HG02973 (cell line): Measurements from ENCODE around the gene ZNF75A.

Experiments
- ATAC-seq: cut with Tn5 transposase; IDR thresholded peaks from one replicate; pipeline ENCODE4 v1.9.1; 2021; ENCODE audit warnings: moderate library complexity; ENCODE audit not compliant: unreplicated experiment

ZNF75A gene

DNA sequence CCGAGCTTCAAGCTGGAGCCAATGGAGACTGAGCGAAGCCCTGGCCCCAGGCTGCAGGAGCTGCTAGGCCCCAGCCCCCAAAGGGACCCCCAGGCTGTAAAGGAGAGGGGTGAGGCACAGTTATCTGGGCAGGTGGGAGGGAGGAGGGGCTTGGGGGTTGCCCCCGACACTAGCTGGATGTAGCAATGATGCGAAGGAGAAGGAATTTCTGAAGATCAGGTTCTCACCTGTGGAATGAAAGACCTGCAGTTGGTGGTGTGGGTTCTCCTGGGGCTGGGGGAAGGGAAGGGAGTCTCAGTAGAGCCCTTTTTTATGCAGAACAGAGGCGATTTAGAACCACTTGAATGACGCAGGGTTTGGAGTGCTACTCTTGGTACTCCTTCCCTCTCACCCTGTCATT, 20.2 kb upstream of the ZNF75A start:
- no peak for ATAC-seq

DNA sequence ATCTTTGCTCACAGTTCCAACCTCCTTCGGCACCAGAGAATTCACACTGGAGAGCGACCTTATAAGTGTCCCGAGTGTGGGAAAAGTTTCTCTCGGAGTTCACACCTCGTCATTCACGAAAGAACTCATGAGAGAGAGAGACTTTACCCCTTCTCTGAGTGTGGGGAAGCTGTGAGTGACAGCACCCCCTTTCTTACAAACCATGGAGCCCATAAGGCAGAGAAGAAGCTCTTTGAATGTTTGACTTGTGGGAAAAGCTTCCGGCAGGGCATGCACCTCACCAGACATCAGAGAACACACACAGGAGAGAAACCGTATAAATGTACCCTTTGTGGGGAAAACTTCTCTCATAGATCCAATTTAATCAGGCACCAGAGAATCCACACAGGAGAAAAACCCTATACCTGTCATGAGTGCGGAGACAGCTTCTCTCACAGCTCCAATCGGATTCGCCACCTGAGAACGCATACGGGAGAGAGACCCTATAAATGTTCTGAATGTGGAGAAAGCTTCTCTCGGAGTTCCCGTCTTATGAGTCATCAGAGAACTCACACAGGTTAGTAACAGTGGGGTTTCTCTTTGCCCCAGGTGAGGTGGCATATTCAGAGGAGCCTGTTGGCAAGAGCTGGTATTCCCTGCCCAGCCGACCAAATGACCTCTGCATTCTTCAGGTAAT, 15.2 kb upstream of the ZNF75A start:
- ATAC-seq: no peak

DNA sequence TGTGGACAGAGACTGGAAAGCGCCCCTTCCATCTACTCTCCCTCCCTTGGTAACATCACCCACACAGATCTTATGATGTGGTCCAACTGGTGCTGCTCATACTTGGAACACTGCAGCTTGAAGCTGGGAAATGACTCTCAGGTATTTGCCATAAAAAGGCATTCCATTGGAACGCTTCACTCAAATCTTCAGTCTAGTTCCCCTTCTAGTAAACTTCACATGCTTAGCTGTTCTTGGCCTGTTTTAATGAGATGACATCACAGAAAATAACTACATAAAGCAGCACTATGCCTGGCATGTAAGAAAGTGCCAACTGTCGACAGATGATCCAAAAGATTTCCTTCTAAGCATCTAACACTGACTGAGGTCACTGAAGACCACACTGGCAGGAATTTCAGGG, 12.7 kb upstream of the ZNF75A start:
- no peak for ATAC-seq

DNA sequence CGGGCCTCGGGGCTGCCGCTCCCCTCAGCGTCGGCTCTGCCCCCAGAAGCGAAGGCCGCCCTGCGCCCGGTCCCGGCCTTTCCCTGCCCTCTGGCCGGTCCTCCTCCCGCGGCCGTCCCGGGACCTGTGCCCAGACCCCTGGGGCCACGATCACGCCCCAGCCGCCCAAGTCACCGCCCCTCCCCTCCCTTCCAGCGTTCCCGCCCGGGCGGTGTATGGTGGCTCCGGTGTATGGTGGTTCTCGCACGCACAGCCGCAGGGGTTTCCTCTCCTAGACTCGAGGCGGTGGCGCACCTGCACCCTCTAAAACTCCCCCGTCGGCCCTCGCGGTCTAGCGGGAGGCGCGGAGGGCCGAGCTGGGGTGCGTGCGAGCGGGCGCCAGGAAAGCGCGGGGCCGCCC, 10.1 kb upstream of the ZNF75A start:
- ATAC-seq: no peak

DNA sequence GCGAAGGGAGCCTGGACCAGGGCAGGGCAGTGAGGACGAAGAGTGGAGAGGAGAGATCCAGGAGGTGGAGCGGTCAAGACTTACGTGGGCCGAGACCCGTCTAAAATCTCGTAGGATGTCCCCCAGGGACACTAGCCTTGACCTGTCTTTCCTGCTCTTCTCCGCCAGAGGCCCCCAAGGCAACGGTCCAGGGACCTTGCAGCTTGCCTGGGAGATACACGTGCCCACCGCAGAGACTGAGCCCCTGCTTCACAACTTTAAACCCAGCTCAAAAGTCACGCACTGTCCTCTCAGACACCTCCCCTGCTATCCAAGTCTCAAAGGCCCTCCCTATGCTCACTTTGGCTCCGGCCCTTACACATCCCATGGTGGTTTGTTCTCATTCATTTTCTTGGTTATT, 9.5 kb upstream of the ZNF75A start:
- ATAC-seq: no peak

DNA sequence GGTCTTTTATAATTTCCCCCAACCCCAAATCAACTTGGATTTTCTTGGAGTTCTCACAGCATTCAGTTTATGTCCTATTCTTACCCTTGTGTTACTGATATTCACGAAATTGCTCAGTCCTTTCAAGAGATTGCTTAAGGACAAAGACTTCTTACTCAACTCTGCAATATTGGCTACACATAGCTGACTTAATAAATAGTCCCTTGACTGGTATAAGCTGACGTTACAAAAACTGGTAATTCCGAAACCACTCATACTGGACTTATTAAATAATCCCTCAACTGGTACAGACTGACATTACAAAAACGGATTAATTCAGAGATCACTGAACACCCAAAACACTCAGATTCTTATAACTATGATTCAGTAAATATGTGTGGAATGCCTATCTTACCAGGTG, 927 bp upstream of the ZNF75A start:
- ATAC-seq: no peak

DNA sequence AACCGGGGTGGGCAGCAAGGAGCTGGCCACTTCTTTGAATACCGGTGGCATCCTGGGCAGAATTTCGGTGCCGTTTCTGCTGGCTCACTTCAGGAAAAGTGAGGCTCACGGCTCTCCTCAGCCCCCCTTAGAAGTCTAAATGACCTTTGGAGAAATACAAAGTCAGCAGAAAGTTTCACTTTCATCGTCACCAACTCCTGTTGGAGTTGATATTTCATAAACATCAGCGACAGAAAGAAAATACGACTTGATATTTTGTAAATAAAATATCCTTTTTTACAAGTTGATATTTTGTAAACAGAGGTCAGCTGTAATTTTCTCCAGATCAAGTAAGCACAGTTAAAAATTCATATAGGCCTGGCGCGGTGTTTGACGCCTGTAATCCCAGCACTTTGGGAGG, 781 bp downstream of the ZNF75A start:
- ATAC-seq: no peak

DNA sequence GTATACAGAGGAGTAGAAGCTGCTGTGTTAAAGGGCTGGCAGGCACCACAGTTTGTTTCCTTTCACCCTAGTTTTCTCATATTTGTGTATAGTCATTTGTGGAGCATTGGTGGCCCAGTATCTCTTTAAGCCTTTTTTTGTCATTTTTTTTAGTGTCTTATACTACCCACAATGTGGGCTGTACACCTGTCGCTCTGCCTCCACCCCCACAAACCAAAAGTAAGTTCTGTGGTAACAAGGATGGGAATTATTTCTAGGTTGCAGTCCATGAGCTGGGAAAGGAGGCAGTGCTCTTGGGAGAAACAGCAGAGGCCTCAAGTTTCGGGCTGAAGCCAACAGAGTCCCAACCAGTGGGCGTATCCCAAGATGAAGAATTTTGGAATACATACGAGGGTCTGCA, 6.2 kb downstream of the ZNF75A start:
- no peak for ATAC-seq

DNA sequence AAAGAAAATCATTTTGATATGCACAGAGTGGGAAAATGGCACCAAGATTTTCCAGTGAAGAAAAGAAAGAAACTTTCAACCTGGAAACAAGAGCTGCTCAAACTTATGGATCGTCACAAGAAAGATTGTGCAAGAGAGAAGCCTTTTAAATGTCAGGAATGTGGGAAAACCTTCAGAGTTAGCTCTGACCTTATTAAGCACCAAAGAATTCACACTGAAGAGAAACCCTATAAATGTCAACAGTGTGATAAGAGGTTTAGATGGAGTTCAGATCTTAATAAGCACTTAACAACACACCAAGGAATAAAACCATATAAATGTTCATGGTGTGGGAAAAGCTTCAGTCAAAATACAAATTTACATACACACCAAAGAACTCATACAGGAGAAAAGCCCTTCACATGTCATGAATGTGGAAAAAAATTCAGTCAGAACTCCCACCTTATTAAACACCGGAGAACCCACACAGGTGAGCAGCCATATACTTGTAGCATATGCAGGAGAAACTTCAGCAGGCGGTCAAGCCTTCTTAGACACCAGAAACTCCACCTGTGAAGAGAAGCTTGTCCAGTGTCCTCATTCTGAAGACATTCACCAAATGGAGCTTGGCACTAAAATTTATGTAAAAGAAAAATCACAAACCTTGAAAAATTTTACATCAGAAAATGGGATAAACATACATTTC, 12.2 kb downstream of the ZNF75A start:
- ATAC-seq: no peak

DNA sequence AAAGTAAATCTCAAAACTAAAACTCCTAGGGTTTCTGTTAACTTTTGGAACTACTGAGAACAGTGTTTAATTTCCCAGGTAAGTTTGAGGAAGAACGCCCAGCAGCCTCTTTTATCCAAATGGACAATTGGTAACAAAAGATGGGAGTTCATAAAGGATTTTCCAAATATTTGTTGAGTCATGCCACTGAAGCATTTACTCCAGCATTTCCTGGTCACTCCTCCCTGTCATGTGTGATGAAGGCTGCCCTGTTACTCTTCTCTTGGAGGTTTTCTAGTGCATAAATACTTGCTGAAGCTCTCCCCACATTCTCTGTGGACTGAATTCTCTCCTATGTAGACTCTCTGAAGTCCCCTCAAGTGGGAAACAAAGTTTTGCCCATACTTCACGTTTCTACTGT, 16.5 kb downstream of the ZNF75A start:
- ATAC-seq: no peak

DNA sequence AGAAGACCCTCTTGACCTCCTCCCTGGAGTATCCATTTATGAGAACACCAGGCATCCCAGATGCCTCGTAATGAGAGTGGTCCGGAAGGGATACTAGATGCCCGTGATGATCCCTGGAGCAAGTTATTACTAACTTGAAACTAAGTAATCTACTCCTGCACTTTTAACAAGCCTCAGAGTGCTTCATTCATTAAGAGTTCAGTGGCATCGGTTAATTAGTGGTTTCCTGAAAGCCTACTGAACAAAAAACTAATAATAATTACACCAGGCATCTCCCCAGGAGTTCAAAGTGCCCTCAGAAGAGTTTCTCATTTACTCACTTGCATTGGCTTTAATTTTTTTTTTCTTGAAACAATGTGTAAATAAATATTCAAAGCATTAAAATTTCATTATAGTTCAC, 22.2 kb downstream of the ZNF75A start:
- ATAC-seq: no peak

DNA sequence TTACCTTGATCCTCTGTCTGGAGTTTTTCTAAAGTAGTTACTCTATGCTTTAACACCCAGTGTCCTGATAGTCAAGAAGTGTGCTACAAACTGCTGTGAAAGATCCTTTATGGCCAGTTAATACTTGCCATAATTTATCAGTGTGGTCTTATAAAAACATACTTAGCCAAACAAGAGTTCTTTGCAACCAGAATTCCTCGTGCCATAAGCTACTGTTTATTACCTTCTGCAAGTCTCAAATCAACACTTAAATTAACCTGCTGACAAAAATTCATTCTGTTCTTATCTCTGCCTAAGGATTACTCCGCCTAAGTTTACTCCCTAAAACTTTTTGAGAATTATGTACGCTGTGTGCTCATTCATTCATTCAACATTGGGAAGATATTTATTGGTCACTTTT, 22.8 kb downstream of the ZNF75A start:
- no peak for ATAC-seq

DNA sequence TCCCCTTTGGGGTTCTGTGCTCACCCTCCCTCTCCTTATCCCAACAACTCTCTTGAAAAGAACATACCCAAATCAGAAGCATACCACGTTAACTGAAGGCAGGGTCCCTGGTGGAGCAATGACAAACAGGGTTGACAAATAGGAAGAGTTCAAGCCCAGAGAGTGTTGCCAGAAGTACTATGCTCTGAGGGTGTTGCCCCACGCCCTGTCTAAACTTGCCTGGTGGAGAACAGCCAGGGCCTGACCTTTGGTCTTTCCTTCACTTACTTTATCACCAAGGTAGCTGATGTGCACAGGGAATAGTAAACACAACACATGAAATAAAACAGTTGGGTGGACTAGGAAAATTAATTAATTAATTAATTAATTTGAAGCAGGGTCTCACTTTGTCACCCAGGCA, 23.3 kb downstream of the ZNF75A start:
- ATAC-seq: no peak

DNA sequence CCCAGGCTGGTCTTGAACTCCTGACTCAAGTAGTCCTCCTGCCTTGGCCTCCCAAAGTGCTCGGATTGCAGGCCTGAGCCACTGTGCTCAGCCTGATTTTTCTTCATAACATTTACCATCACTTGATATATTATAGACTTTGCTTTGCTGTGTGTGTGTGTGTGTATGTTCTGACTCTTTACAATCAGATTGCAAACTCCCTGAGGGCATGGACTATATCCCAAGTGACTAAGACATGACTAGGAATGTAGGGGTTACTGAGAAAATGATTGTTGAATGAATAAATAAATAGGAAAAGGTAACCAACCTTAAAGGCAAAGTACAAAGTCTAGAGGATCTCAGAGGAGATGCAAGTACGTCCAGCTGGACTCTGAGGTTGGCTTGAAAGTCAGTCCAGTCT, 40.7 kb downstream of the ZNF75A start:
- ATAC-seq: no peak

DNA sequence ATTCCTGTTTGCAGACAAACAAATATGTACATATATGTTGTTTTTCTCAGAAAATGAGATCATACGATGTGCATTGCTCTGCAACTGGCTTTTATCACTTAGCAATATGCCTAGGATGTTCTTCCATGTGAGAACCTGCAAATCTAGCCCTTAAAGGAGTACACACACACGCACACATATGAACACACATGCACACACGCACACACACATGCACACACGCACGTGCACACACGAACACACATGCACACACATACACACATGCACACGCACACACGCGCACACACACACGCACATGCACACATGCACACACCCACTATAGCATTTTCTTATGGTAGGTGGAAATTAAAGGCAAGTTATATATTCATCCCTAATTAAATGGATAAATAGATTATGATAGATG, 42.3 kb downstream of the ZNF75A start:
- no peak for ATAC-seq

DNA sequence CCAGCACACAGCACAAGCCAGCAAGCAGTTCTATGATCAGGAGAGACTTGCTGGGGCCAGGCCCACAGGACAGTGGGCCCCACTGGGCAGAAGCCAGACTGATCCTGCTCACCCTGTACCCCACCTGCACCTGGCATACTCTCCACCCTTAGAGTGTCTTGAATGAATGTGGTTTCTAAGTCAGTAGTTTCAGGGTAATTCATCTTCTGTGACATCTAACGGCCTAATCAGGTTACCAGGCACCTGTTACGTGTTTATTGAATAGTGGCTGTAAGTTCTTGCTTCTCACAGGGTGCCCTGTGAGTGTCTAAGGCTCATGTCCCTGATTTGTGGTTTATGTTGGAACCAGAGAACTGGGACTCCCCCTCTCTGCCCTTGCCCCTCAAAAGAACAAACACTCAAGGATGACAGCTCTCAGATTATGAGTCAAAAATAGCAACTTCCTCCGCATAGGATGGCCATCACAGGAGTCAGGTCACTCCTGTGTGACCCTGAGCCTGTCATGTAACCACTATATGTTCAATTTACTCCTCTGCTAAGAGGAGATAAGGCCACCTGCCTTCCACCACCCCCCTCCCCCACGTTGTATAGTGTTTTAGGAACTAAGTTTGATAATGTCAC, 43.4 kb downstream of the ZNF75A start:
- ATAC-seq: no peak

DNA sequence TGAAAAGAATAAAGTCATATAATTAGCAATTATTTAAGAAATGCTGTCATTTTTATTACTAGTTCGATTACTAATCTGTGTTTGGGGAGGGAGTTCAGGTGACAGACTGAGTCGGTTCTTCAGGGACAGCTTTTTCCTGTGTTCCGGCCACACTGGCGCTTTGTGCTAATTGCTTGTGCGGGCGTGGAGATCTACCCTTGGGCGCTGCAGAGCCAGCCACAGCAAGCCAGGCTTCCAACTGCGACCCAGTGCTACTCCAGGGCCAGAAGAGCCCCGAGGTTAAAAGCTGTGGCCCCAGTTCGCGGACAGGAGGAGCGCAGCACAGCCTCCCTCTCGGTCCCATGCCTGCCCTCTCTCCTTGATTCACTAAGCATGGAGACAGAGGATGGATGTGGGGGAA, 43.9 kb downstream of the ZNF75A start:
- ATAC-seq: no peak

DNA sequence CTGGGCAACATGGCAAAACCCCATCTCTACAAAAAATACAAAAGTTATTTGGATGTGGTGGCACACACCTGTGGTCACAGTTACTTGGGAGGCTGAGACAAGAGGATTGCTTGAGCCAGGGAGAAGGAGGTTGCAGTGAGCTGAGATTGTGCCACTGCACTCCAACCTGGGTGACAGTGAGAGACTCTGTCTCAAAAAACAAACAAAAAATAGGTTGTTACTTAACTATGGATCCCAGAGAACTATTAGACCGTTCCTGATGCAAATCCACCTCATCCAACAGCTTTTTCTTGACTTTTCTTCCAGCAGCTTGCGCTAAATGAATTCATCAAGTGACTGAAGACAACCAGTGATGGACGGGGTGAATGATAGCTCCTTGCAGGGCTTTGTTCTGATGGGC, 50.3 kb downstream of the ZNF75A start, which contains the start of gene OR2C1:
TSS of gene OR2C1 (plus strand) at position 301 of the 400 bp plus-strand sequence. CDS start at position 353, 52 bp downstream.
- ATAC-seq: no peak

DNA sequence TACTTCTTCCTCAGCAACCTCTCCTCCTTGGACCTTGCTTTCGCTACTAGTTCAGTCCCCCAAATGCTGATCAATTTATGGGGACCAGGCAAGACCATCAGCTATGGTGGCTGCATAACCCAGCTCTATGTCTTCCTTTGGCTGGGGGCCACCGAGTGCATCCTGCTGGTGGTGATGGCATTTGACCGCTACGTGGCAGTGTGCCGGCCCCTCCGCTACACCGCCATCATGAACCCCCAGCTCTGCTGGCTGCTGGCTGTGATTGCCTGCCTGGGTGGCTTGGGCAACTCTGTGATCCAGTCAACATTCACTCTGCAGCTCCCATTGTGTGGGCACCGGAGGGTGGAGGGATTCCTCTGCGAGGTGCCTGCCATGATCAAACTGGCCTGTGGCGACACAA, 50.8 kb downstream of the ZNF75A start:
- no peak for ATAC-seq

DNA sequence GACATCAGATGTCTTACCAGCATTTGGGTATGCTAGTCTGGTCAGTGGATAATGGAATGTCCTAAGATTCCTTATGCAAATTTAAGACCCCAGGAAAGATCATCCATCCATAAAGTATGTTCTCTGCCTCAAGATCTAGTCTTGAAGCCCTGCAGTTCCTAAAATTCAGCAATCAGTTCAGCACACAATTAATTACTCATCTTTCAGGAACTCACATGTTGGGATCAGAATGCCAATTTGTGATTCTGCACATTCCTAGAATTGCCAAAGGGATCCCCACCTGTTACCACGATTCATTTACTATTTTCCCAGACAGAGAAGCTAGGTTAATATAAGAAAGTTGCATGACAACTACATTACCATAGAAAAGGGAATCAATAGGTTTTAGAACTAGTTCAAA, 53.6 kb downstream of the ZNF75A start:
- no peak for ATAC-seq

DNA sequence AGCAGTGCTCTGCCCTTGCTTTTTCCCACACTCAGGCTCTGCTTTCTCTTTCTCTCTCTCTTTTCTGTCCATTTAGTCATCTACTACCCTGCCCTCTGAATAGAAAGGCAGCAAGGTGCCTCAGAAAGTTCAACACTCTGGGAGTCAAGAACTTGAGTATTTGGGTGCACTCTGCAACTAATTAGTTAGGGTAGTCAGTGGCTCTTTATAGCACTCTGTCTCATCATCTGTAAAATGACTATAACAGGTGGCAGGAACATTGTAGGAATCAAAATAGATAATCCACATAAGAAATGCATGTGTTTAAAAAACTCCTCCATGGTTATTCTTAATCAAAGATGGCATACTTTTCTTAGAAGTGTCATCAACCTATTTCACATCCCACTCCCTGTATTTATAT, 57.6 kb downstream of the ZNF75A start:
- ATAC-seq: no peak

DNA sequence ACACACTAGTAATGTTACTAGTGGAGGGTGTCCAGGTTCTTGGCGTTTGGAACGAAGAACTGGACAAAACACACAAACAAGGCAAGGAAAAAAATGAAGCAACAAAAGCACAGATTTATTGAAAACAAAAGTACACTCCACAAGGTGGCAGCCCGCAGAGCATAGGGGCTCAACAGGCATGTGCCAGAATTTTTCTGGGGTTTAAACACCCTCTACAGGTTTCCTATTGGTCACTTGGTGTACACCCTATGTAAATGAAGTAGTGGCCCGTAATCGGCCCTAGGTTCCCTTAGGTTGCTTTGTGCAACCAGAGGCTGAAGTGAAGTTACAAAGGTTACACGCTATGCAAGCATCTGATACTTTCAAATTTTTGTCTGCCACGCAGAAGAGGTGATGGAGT, 58.5 kb downstream of the ZNF75A start:
- no peak for ATAC-seq
